Measurements from ENCODE around the gene CLIC3.
"Not testable (repeated sequence)": the region's sequence is repeated elsewhere in the genome, so short reads cannot be mapped to it uniquely, and the experiment has no call there.

Gene CLIC3, protein sequence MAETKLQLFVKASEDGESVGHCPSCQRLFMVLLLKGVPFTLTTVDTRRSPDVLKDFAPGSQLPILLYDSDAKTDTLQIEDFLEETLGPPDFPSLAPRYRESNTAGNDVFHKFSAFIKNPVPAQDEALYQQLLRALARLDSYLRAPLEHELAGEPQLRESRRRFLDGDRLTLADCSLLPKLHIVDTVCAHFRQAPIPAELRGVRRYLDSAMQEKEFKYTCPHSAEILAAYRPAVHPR
- total RNA-seq = 2.4 to 7.1 reads per million in 2 donors

GRCh38 chr9:136996361-136997292 is at the start of gene CLIC3:
CLIC3 (minus strand) TSS chr9:136996568; CDS start chr9:136996543, 25 bp downstream.
- DNase-seq = peak; percentile 36

GRCh38 chr9:137045294-137046087 is 49.1 kb upstream of the CLIC3 start:
- no peak for DNase-seq

- no peak for DNase-seq
These were observed 48.3 kb upstream of the CLIC3 start for GRCh38 chr9:137044502-137045177.

- no peak for DNase-seq
These were observed 47.7 kb upstream of the CLIC3 start for GRCh38 chr9:137044037-137044436.

DNA sequence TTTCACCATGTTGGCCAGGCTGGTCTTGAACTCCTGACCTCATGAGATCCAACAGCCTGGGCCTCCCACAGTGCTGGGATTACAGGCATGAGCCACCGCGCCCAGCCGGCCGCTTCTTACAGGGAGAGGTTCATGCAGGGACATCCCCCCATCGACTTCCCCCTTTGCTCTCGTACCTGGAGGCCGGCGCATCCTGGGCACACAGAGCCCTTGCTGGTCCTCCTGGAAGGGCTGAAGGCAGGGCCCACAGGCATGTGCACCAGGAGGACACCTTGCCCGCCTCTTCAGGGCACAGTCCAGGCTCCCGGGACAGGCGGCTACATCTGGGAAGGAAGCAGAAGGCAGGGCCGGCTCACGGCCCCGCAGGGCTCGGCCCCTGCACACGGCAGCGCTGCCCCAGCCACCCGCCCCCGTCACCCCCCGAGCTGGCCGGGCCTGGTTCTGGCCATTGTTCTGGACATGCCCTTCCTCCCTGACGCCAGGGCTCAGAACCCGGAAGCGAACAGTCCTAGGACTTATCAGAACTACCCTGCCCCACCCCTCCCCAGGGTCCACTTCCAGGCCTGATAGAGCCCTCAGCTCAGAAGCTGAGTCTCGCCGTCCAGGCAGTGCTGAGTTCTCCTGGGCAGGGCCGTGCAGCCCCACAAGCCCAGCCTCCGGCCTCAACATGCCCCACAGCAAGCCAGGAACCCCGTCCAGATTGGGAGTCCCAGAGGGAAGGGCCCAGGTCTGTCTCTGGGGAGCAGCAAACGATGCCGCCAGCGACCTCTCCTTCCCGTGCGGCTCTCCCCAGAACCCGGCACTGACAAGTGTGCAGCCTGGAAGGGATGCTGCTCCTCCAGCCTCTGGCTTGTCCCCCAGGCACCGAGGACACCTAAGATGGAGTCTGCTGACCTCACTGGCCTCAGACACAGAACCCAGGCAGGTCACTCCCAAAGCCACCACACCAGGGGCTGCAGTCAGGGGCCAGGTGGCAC is 46.7 kb upstream of the CLIC3 start:
- no peak for DNase-seq

GRCh38 chr9:137041124-137041523 is 44.8 kb upstream of the CLIC3 start:
- no peak for DNase-seq

DNA sequence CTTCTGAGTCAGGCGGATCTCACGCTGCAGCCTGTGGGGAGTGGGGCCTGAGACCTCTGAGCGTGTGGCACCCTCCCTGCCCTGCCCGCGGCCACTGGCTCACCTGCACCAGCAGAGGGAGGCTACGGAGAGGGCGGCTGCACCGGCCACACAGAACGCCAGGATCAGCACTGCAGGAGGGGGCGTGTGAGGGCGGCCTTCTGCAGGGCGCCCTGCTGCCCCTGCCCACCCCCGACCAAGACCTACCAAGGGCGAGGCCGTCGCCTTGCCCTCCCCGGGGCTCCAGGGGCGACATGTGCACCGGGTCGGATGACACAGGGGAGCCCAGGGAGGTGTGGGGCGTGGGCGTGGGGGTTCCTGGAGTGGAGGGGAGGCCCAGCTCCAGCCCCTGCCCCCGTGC is 44.2 kb upstream of the CLIC3 start:
- DNase-seq = no peak

- DNase-seq = no peak
These were observed 43.4 kb upstream of the CLIC3 start for GRCh38 chr9:137039611-137040366.

- no peak for DNase-seq
These were observed 42.5 kb upstream of the CLIC3 start for GRCh38 chr9:137038916-137039315.

- DNase-seq = no peak
These were observed 41.1 kb upstream of the CLIC3 start for GRCh38 chr9:137037483-137037882.

DNA sequence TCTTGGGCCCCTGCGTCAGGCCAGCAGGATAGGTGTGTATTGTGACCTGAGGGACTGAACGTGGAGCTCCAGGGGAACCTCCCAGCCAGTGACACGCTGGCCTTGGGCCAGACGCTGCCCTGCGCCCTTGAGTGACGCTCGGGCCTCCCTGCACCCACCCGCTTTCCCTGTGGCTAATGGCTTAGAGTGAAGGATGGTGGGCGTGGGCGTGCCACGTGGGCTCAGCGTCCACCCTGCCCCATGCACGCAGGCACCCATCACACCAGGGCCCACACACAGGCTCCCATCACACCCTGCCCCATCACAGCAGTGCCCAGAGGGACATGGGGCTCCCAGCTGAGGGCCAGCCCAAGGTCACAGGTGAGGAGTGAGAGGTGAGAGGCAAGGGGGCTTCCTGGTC is 40.7 kb upstream of the CLIC3 start:
- no peak for DNase-seq

DNA sequence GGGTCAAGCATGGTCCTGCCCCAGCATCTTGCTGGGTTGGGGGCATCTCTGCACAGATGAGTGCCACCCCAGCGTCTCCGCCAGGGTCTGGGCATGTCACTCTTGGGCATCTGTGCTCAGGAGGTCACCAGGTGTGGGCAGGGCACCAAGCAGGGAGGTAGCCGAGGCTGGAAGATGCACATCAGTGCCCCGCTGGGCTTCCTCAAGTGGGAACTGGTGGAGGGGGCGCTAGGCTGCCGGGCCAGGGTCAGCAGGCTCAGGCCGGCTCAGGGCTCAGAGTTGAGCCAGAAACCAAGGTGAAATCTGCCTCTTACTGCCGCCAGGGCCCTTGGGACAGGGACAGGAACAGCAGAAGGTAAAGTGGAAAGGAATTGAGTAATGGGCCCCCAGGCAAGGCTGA is 39.6 kb upstream of the CLIC3 start:
- DNase-seq = no peak

- no peak for DNase-seq
These were observed 39.1 kb upstream of the CLIC3 start for GRCh38 chr9:137035507-137035834.

- peak; percentile 86 for DNase-seq
These were observed 38.5 kb upstream of the CLIC3 start for GRCh38 chr9:137034709-137035506.

GRCh38 chr9:137034039-137034708 is 37.8 kb upstream of the CLIC3 start:
- DNase-seq = no peak

DNA sequence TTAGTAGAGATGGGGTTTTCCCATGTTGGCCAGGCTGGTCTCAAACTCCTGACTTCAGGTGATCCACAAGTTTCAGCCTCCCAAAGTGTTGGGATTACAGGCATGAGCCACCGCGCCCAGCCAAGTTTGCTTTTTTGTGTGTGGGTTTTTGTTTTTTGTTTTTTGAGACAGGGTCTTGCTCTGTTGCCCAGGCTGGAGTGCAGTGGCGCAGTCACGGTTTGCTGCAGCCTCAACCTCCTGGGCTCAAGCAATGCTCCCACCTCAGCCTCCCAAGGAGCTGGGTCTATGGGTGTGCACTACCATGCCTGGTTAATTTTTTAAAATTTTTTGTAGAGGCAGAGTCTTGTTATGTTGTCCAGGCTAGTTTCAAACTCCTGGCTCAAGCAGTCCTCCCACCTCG is 37.1 kb upstream of the CLIC3 start:
- not testable (repeated sequence) for DNase-seq

- no peak for DNase-seq
These were observed 36.5 kb upstream of the CLIC3 start for GRCh38 chr9:137032858-137033257.

DNA sequence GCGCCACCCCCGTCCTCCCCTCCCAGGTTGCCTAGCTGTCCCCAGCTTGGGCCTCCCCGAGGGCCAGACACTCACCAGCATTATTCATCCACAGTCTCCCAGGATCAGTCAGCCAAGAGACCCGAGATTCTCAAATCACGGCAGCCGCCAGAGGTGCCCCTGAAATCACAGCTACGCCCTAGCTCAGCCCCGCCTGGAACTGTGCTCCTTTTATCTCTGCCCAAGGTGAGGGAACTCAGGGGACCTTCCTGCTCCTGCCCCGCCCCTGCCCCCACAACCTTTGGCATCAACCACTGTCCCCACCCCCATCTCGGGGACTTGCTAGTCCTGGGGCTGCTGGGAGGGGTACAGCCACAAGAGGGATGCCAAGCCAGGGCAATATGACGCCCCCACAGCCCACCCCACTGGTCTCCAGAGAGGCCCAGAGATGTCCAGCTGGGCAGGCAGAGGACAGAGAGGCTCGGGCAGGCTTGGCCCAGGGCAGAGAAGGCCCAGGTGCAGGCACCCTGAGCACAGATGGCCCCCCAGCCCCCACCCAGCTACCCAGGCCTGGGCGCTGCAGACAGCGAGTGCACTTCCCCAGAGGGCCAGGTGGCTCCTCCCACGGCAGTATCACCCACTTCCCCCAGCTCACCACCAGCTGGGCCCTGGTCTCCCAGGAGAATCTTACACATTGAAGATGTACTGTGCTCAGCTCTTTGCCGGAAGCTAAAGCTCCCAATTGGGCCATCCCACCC is 35.7 kb upstream of the CLIC3 start, which contains the start of gene FUT7:
FUT7 (minus strand) TSS at position 185 of the 737 bp plus-strand sequence; CDS start at position 88, 97 bp downstream.
- peak; percentile 26 for DNase-seq
